Neural progenitor cell (in vitro differentiated cells): ENCODE results near the gene LRP1B. TPM values are rescaled to one million over a fixed set of nuclear protein-coding genes. Genes with fewer than 3 reads are reported as not detected.

Source experiments
- DNase-seq: peaks from one replicate; pipeline ENCODE4 v3.0.0-alpha.2; 2016; ENCODE audit warnings: low spot score
- H2AFZ ChIP-seq: fragments of 200-600 bp; sonication (generic); replicated peaks from 2 replicates; pipeline ENCODE4 v1.6.1; 2016; ENCODE audit warnings: antibody characterized with exemption
- H3F3A ChIP-seq: fragments of 200-600 bp; sonication (generic); 2 replicates; pipeline ENCODE4 v1.6.1; 2016; ENCODE audit warnings: antibody characterized with exemption, low read depth
- H3K27ac ChIP-seq: fragments of 200-600 bp; sonication (generic); 2 replicates; pipeline ENCODE4 v1.5.1; 2016; ENCODE audit warnings: mild to moderate bottlenecking
- H3K27me3 ChIP-seq: fragments of 200-600 bp; sonication (generic); 2 replicates; pipeline ENCODE4 v1.6.1; 2016; ENCODE audit warnings: mild to moderate bottlenecking, moderate library complexity
- H3K36me3 ChIP-seq: fragments of 200-600 bp; sonication (generic); 2 replicates; pipeline ENCODE4 v1.5.1; 2016
- H3K4me1 ChIP-seq: fragments of 200-600 bp; sonication (generic); 2 replicates; pipeline ENCODE4 v1.6.1; 2016; ENCODE audit warnings: mixed run types
- H3K4me2 ChIP-seq: fragments of 200-600 bp; sonication (generic); 2 replicates; pipeline ENCODE4 v1.6.1; 2016
- H3K4me3 ChIP-seq: fragments of 200-600 bp; sonication (generic); 2 replicates; pipeline ENCODE4 v1.5.1; 2016
- H3K79me2 ChIP-seq: fragments of 200-600 bp; sonication (generic); 2 replicates; pipeline ENCODE4 v1.6.1; 2016; ENCODE audit warnings: low read depth
- H3K9ac ChIP-seq: fragments of 200-600 bp; sonication (generic); 2 replicates; pipeline ENCODE4 v1.6.1; 2016
- H3K9me3 ChIP-seq: fragments of 200-600 bp; sonication (generic); 2 replicates; pipeline ENCODE4 v1.5.1; 2016; ENCODE audit warnings: low read depth
- H4K20me1 ChIP-seq: fragments of 200-600 bp; sonication (generic); 2 replicates; pipeline ENCODE4 v1.6.1; 2016; ENCODE audit warnings: low read depth
- H3K27ac Mint-ChIP-seq: 3 replicates; pipeline ENCODE4 v1.8.0; 2021; ENCODE audit warnings: mixed read lengths
- H3K27me3 Mint-ChIP-seq: 2 replicates; pipeline ENCODE4 v1.8.0; 2022; ENCODE audit warnings: low read depth, mild to moderate bottlenecking, inconsistent platforms, moderate library complexity, mixed read lengths; ENCODE audit not compliant: insufficient read depth
- H3K36me3 Mint-ChIP-seq: 3 replicates; pipeline ENCODE4 v1.8.0; 2021; ENCODE audit warnings: mixed read lengths
- H3K4me1 Mint-ChIP-seq: 3 replicates; pipeline ENCODE4 v1.8.0; 2021; ENCODE audit warnings: mixed read lengths
- H3K4me3 Mint-ChIP-seq: 3 replicates; pipeline ENCODE4 v1.8.0; 2021; ENCODE audit warnings: mild to moderate bottlenecking, moderate library complexity, mixed read lengths
- H3K9me3 Mint-ChIP-seq: 3 replicates; pipeline ENCODE4 v1.8.0; 2020; ENCODE audit warnings: mixed read lengths
- CTCF ChIP-seq: fragments of 200-600 bp; sonication (generic); IDR thresholded peaks from 2 replicates; pipeline ENCODE4 v1.5.1; 2017; ENCODE audit warnings: antibody characterized with exemption, mild to moderate bottlenecking
- EZH2 ChIP-seq: fragments of 200-600 bp; sonication (generic); IDR thresholded peaks from 2 replicates; pipeline ENCODE4 v1.6.1; 2017; ENCODE audit warnings: antibody characterized with exemption, mild to moderate bottlenecking, moderate library complexity
- EZH2phosphoT487 ChIP-seq: fragments of 200-600 bp; sonication (generic); IDR thresholded peaks from 2 replicates; pipeline ENCODE4 v1.6.1; 2017; ENCODE audit warnings: antibody characterized with exemption
- total RNA-seq: library from RNA; depleted of rRNA; stranded (reverse); fragments of >200 nt; gene quantifications from 2 replicates; pipeline ENCODE4 v1.2.3, GENCODE V29; 2015; ENCODE audit warnings: low replicate concordance

The LRP1B gene
- total RNA-seq, 1 donor from 2014 or later: not detected

DNA sequence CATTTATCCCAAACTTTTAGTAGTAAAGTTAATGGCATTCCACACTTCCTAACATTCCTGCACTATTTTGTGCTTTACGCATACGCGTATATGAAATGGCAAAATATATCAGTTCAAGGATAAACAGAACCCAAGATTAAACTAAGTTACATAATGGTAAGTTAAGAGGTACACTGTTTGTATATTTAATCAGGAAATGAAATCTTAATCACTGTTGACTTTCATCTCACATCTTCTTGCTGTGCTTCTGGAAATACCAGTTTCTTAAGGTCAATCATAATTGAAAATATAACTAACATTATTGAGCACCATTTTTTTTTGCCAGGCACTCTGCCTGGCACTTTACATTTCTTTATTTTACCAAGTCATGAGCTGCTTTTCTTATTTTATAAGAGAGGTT lies 565.2 kb downstream of the LRP1B start:
- Histone ChIP-seq H3F3A (no peaks in the 10 kb centered on the region), H4K20me1 (no peaks in the 10 kb centered on the region), H3K36me3 (no peaks in the 10 kb centered on the region), H3K4me2 (no peak overlapping the region), H3K4me3 (no peak overlapping the region), H3K9ac (no peak overlapping the region), H3K27me3 (no peaks in the 10 kb centered on the region), H2AFZ (no peak overlapping the region), H3K79me2 (no peaks in the 10 kb centered on the region), H3K4me1 (peaks cover 5% of the 10 kb centered on the region), H3K9me3 (no peaks in the 10 kb centered on the region), H3K27ac (no peak overlapping the region)
- H3K4me1 Mint-ChIP-seq: peaks cover 3% of the 10 kb centered on the region
- no peak overlapping the region for H3K27ac Mint-ChIP-seq
- H3K36me3 Mint-ChIP-seq: no peaks in the 10 kb centered on the region
- no peak overlapping the region for H3K4me3 Mint-ChIP-seq
- no peak for DNase-seq
- H3K27me3 Mint-ChIP-seq: no peaks in the 10 kb centered on the region
- H3K9me3 Mint-ChIP-seq: peaks cover 3% of the 10 kb centered on the region
- TF ChIP-seq EZH2 (no peak), EZH2phosphoT487 (no peak), CTCF (no peak)

DNA sequence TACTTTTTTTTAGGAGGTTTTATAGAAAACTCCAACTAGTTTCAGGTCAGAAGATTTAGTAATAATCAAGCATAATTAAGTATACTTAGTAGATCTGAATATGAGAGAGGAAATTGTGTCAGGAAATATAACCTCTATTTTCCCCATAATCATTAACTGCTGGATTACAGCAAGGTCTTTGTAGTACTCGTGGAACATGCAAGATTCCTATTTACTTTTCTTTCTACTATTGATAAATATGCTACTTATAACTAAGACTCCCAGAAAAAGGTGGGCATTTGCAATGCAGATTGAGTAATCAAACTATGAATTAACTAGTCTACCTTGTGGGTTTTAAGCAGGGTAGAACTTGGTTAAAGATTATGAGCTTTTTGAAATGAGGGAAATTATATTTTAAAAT lies 570.1 kb downstream of the LRP1B start:
- Histone ChIP-seq H3K9ac (no peak overlapping the region), H4K20me1 (no peaks in the 10 kb centered on the region), H3K4me1 (no peaks in the 10 kb centered on the region), H2AFZ (no peak overlapping the region), H3K79me2 (no peaks in the 10 kb centered on the region), H3K9me3 (no peaks in the 10 kb centered on the region), H3K4me2 (no peak overlapping the region), H3K27ac (no peak overlapping the region), H3K4me3 (no peak overlapping the region), H3F3A (no peaks in the 10 kb centered on the region), H3K27me3 (no peaks in the 10 kb centered on the region), H3K36me3 (no peaks in the 10 kb centered on the region)
- H3K4me3 Mint-ChIP-seq: no peak overlapping the region
- TF ChIP-seq EZH2phosphoT487 (no peak), CTCF (no peak), EZH2 (no peak)
- H3K4me1 Mint-ChIP-seq: no peaks in the 10 kb centered on the region
- DNase-seq: no peak
- no peaks in the 10 kb centered on the region for H3K27me3 Mint-ChIP-seq
- H3K27ac Mint-ChIP-seq: no peak overlapping the region
- H3K36me3 Mint-ChIP-seq: no peaks in the 10 kb centered on the region
- no peaks in the 10 kb centered on the region for H3K9me3 Mint-ChIP-seq

DNA sequence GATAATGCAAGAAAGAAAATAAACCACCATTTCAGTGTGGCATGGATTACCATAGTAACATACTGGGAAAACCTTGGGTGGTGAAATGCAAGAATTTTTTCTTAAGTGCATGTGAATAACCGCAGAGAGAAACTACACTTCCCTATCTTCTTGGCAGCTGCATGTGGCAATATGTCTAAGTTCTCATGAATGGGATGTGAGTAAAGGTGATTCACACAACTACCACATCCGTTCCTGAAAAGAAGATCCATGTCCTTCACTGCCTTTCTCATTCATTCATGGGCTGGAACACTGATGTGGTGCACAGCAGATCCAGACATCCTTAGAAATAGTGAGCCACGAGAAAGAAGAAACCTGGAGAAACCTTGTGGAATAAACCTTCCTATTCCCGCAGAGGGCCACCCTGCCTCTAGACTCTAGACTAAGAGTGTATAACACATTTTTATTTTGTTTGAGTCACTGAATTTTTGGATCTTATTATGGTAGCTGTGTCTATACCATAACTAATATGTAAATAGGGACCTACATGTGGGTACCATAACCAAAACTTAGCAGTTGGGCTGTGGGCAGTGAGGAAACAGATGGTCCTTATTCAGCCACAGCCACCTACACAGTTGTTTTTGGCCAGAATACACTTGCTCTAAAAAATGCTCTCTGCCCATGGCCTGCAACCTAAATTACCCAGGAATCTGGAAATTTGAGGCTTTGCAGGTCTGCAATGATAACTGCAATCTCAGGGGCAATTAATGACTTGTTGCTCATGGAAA lies 573.3 kb downstream of the LRP1B start:
- Histone ChIP-seq H3K27ac (no peak overlapping the region), H3K36me3 (no peaks in the 10 kb centered on the region), H3K9me3 (no peaks in the 10 kb centered on the region), H3K4me1 (no peaks in the 10 kb centered on the region), H2AFZ (no peak overlapping the region), H3K9ac (no peak overlapping the region), H3K4me3 (no peak overlapping the region), H4K20me1 (no peaks in the 10 kb centered on the region), H3K79me2 (no peaks in the 10 kb centered on the region), H3F3A (no peaks in the 10 kb centered on the region), H3K27me3 (no peaks in the 10 kb centered on the region), H3K4me2 (no peak overlapping the region)
- H3K4me1 Mint-ChIP-seq: no peaks in the 10 kb centered on the region
- no peak for TF ChIP-seq CTCF
- TF ChIP-seq EZH2: no peak
- TF ChIP-seq EZH2phosphoT487: no peak
- no peak overlapping the region for H3K4me3 Mint-ChIP-seq
- no peaks in the 10 kb centered on the region for H3K27me3 Mint-ChIP-seq
- no peaks in the 10 kb centered on the region for H3K9me3 Mint-ChIP-seq
- DNase-seq: no peak
- no peak overlapping the region for H3K27ac Mint-ChIP-seq
- no peaks in the 10 kb centered on the region for H3K36me3 Mint-ChIP-seq
